Neural cell (in vitro differentiated cells): ENCODE measurements around the gene CPA2.

Experiments used
- EP300 ChIP-seq: fragments of 450-650 bp; conservative IDR thresholded peaks from 2 replicates; pipeline ENCODE4 v1.6.1; 2014; ENCODE audit warnings: antibody characterized with exemption, mild to moderate bottlenecking, moderate library complexity; ENCODE audit not compliant: poor library complexity, severe bottlenecking
- EZH2 ChIP-seq: fragments of 200-600, 300-800 bp; shearing (Covaris generic), sonication (generic); IDR thresholded peaks from 2 replicates; pipeline ENCODE4 v1.6.1; 2014; ENCODE audit warnings: antibody characterized with exemption, low read length, borderline replicate concordance, mild to moderate bottlenecking; ENCODE audit not compliant: insufficient read depth, poor library complexity, severe bottlenecking
- MXI1 ChIP-seq: fragments of 450-650 bp; conservative IDR thresholded peaks from 2 replicates; pipeline ENCODE4 v1.6.1; 2014; ENCODE audit warnings: antibody characterized with exemption, mild to moderate bottlenecking; ENCODE audit not compliant: poor library complexity, severe bottlenecking
- POLR2AphosphoS5 ChIP-seq: IDR thresholded peaks from 2 replicates; pipeline ENCODE4 v1.6.1; 2012
- SMC3 ChIP-seq: fragments of 450-650 bp; conservative IDR thresholded peaks from 2 replicates; pipeline ENCODE4 v1.6.1; 2014; ENCODE audit warnings: antibody characterized with exemption, mild to moderate bottlenecking, moderate library complexity; ENCODE audit not compliant: poor library complexity
- TAF1 ChIP-seq: IDR thresholded peaks from 2 replicates; pipeline ENCODE4 v1.6.1; 2012; ENCODE audit warnings: low read depth
- TF ChIP-seq, protein P1 (sequence below): fragments of 450-650 bp; IDR thresholded peaks from 2 replicates; pipeline ENCODE4 v1.5.1; 2014; ENCODE audit warnings: antibody characterized with exemption, mild to moderate bottlenecking, moderate library complexity; ENCODE audit not compliant: poor library complexity, severe bottlenecking
- TF ChIP-seq, protein P2 (sequence below): IDR thresholded peaks from 2 replicates; pipeline ENCODE4 v1.6.1; 2012; ENCODE audit warnings: borderline replicate concordance

DNA sequence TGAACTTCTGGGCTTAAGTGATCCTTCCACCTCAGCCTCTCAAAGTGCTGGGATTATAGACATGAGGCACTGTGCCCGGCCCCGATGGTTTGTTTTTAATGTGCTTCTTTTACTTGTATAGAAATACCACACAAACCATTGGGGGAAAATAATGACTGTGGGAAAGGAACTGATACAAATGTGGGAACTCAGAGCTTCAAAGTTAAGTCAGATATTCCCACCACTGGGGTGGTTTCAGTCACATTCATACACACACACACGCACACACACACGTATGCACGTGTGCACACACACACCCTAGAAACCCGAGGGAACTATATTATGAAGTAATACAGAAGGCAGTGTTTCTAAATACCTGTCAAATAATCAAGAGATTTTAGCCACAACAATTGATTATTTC, 43.3 kb downstream of the CPA2 start:
- TF ChIP-seq, protein P1, sequence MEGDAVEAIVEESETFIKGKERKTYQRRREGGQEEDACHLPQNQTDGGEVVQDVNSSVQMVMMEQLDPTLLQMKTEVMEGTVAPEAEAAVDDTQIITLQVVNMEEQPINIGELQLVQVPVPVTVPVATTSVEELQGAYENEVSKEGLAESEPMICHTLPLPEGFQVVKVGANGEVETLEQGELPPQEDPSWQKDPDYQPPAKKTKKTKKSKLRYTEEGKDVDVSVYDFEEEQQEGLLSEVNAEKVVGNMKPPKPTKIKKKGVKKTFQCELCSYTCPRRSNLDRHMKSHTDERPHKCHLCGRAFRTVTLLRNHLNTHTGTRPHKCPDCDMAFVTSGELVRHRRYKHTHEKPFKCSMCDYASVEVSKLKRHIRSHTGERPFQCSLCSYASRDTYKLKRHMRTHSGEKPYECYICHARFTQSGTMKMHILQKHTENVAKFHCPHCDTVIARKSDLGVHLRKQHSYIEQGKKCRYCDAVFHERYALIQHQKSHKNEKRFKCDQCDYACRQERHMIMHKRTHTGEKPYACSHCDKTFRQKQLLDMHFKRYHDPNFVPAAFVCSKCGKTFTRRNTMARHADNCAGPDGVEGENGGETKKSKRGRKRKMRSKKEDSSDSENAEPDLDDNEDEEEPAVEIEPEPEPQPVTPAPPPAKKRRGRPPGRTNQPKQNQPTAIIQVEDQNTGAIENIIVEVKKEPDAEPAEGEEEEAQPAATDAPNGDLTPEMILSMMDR = no peak
- TF ChIP-seq POLR2AphosphoS5 (no peak), EZH2 (no peak), TAF1 (no peak), SMC3 (no peak), EP300 (no peak), MXI1 (no peak)
- TF ChIP-seq, protein P2, sequence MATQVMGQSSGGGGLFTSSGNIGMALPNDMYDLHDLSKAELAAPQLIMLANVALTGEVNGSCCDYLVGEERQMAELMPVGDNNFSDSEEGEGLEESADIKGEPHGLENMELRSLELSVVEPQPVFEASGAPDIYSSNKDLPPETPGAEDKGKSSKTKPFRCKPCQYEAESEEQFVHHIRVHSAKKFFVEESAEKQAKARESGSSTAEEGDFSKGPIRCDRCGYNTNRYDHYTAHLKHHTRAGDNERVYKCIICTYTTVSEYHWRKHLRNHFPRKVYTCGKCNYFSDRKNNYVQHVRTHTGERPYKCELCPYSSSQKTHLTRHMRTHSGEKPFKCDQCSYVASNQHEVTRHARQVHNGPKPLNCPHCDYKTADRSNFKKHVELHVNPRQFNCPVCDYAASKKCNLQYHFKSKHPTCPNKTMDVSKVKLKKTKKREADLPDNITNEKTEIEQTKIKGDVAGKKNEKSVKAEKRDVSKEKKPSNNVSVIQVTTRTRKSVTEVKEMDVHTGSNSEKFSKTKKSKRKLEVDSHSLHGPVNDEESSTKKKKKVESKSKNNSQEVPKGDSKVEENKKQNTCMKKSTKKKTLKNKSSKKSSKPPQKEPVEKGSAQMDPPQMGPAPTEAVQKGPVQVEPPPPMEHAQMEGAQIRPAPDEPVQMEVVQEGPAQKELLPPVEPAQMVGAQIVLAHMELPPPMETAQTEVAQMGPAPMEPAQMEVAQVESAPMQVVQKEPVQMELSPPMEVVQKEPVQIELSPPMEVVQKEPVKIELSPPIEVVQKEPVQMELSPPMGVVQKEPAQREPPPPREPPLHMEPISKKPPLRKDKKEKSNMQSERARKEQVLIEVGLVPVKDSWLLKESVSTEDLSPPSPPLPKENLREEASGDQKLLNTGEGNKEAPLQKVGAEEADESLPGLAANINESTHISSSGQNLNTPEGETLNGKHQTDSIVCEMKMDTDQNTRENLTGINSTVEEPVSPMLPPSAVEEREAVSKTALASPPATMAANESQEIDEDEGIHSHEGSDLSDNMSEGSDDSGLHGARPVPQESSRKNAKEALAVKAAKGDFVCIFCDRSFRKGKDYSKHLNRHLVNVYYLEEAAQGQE = no peak
